Activated CD4-positive, alpha-beta T cell treated with anti-CD3 and anti-CD28 coated beads, Interleukin-2, Interleukin-6, amounts not matched to agents 100 ng/mL and 50 ng/mL, durations not matched to agents 16 hours and 8 hours (primary cell): ENCODE data around the gene DENND2A.
"Not testable (repeated sequence)": the region's sequence is repeated elsewhere in the genome, so short reads cannot be mapped to it uniquely, and the experiment has no call there.

ENCODE experiments used
- DNase-seq: peaks from one replicate; pipeline ENCODE4 v3.0.0-alpha.2; 2020

Gene DENND2A

GRCh38 chr7:140672382-140673062 lies 31.9 kb upstream of the DENND2A start, which contains the start of gene ADCK2:
TSS of gene ADCK2 (plus strand) at chr7:140672945. CDS start at chr7:140673331, 386 bp downstream.
- DNase-seq = peak; percentile 74

- DNase-seq = no peak
Observed at GRCh38 chr7:140671966-140672365, 31.4 kb upstream of the DENND2A start.

- no peak for DNase-seq
Observed at GRCh38 chr7:140670343-140670935, 29.8 kb upstream of the DENND2A start.

- DNase-seq = not testable (repeated sequence)
Observed at GRCh38 chr7:140669862-140670261, 29.2 kb upstream of the DENND2A start.

- no peak for DNase-seq
Observed at GRCh38 chr7:140669352-140669751, 28.7 kb upstream of the DENND2A start.

- no peak for DNase-seq
Observed at GRCh38 chr7:140668641-140669040, 28.0 kb upstream of the DENND2A start.

- DNase-seq = no peak
Observed at GRCh38 chr7:140667476-140667875, 26.9 kb upstream of the DENND2A start.

GRCh38 chr7:140662938-140663337 lies 22.3 kb upstream of the DENND2A start:
- not testable (repeated sequence) for DNase-seq

GRCh38 chr7:140661124-140661523 lies 20.5 kb upstream of the DENND2A start:
- no peak for DNase-seq

- no peak for DNase-seq
Observed at GRCh38 chr7:140659856-140660255, 19.2 kb upstream of the DENND2A start.

GRCh38 chr7:140657891-140658290 lies 17.3 kb upstream of the DENND2A start:
- no peak for DNase-seq

GRCh38 chr7:140656548-140657515 lies 16.2 kb upstream of the DENND2A start:
- peak; percentile 62 for DNase-seq

- no peak for DNase-seq
Observed at GRCh38 chr7:140655511-140656408, 15.1 kb upstream of the DENND2A start.

- no peak for DNase-seq
Observed at GRCh38 chr7:140654661-140655060, 14.0 kb upstream of the DENND2A start.

GRCh38 chr7:140654109-140654387 lies 13.4 kb upstream of the DENND2A start:
- DNase-seq = no peak

- DNase-seq = peak; percentile 62
Observed at GRCh38 chr7:140653319-140654108, 12.9 kb upstream of the DENND2A start.

- DNase-seq = no peak
Observed at GRCh38 chr7:140650367-140650766, 9.8 kb upstream of the DENND2A start.

- no peak for DNase-seq
Observed at GRCh38 chr7:140649556-140650205, 9.1 kb upstream of the DENND2A start.

- DNase-seq = peak; percentile 38
Observed at GRCh38 chr7:140646931-140647647, 6.5 kb upstream of the DENND2A start.

- peak; percentile 28 for DNase-seq
Observed at GRCh38 chr7:140645166-140645900, 4.7 kb upstream of the DENND2A start.
